NCI-H774 (cell line): ENCODE measurements around the gene ADPRM.

ENCODE experiments used
- DNase-seq: peaks from one replicate; lab custom pipeline; 2025; lab: John Stamatoyannopoulos, UW

The ADPRM gene

GRCh38 chr17:10741416-10742135, 44.2 kb downstream of the ADPRM start:
- DNase-seq: no peak

GRCh38 chr17:10742431-10742830, 45.0 kb downstream of the ADPRM start:
- DNase-seq: no peak

GRCh38 chr17:10743316-10744009, 46.1 kb downstream of the ADPRM start:
- DNase-seq: no peak

- no peak for DNase-seq
Measured at GRCh38 chr17:10744501-10745000, 47.2 kb downstream of the ADPRM start.

- DNase-seq: no peak
Measured at GRCh38 chr17:10745231-10745630, 47.8 kb downstream of the ADPRM start.

GRCh38 chr17:10748531-10749181, 51.3 kb downstream of the ADPRM start:
- no peak for DNase-seq

- DNase-seq: no peak
Measured at GRCh38 chr17:10750210-10750609, 52.8 kb downstream of the ADPRM start.

- DNase-seq: no peak
Measured at GRCh38 chr17:10751563-10751962, 54.2 kb downstream of the ADPRM start.

GRCh38 chr17:10752696-10753095, 55.3 kb downstream of the ADPRM start:
- DNase-seq: no peak

GRCh38 chr17:10754109-10754508, 56.7 kb downstream of the ADPRM start:
- DNase-seq: no peak

GRCh38 chr17:10754861-10755591, 57.6 kb downstream of the ADPRM start:
- DNase-seq: no peak

- DNase-seq: no peak
Measured at GRCh38 chr17:10755592-10756127, 58.3 kb downstream of the ADPRM start.

- no peak for DNase-seq
Measured at GRCh38 chr17:10756185-10756584, 58.8 kb downstream of the ADPRM start.

GRCh38 chr17:10756619-10757018, 59.2 kb downstream of the ADPRM start:
- no peak for DNase-seq

GRCh38 chr17:10757067-10757466, 59.7 kb downstream of the ADPRM start:
- DNase-seq: no peak

GRCh38 chr17:10757647-10758046, 60.3 kb downstream of the ADPRM start:
- no peak for DNase-seq

- DNase-seq: no peak
Measured at GRCh38 chr17:10758062-10758461, 60.7 kb downstream of the ADPRM start.
